ENCODE results near the gene STAB2.

STAB2 gene

DNA sequence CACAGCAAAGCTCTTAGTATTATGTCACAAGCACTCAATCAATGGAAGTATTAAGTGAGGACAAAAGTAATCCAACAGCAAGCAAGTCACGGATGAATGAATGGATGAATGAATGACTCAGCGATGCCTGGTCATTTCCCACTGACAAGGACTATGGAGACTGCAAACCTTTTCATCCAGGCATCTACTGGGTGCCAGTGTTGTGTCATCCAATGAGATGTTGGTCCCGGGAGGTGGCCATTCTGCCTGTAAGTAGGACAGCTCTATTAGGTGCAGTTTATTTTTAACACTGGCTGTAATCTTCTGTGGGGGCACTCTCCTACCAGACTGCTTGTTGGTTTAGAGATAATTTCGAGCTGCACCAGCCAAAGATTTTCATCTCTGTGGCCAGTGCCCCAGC lies 39.4 kb downstream of the STAB2 start:
- TF ChIP-seq TAF1 (IDR thresholded peaks at IDR 0.05; ENCODE audit: borderline replicate concordance, insufficient read depth, low read length): no peak
- no peak for TF ChIP-seq FOXP2 (optimal IDR thresholded peaks at IDR 0.05; ENCODE audit: borderline replicate concordance, extremely low read depth, extremely low read length, insufficient read depth)
- TF ChIP-seq POLR2AphosphoS5 (IDR thresholded peaks at IDR 0.05; ENCODE audit: low read depth, low read length): no peak
- no peak for TF ChIP-seq SIN3A (IDR thresholded peaks at IDR 0.05; ENCODE audit: borderline replicate concordance, insufficient read depth, low read length)
- TF ChIP-seq, protein P1, sequence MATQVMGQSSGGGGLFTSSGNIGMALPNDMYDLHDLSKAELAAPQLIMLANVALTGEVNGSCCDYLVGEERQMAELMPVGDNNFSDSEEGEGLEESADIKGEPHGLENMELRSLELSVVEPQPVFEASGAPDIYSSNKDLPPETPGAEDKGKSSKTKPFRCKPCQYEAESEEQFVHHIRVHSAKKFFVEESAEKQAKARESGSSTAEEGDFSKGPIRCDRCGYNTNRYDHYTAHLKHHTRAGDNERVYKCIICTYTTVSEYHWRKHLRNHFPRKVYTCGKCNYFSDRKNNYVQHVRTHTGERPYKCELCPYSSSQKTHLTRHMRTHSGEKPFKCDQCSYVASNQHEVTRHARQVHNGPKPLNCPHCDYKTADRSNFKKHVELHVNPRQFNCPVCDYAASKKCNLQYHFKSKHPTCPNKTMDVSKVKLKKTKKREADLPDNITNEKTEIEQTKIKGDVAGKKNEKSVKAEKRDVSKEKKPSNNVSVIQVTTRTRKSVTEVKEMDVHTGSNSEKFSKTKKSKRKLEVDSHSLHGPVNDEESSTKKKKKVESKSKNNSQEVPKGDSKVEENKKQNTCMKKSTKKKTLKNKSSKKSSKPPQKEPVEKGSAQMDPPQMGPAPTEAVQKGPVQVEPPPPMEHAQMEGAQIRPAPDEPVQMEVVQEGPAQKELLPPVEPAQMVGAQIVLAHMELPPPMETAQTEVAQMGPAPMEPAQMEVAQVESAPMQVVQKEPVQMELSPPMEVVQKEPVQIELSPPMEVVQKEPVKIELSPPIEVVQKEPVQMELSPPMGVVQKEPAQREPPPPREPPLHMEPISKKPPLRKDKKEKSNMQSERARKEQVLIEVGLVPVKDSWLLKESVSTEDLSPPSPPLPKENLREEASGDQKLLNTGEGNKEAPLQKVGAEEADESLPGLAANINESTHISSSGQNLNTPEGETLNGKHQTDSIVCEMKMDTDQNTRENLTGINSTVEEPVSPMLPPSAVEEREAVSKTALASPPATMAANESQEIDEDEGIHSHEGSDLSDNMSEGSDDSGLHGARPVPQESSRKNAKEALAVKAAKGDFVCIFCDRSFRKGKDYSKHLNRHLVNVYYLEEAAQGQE (IDR thresholded peaks at IDR 0.05; ENCODE audit: insufficient read depth in 1 of 2, low read depth in 2 of 2, low read length in 2 of 2): no peak

DNA sequence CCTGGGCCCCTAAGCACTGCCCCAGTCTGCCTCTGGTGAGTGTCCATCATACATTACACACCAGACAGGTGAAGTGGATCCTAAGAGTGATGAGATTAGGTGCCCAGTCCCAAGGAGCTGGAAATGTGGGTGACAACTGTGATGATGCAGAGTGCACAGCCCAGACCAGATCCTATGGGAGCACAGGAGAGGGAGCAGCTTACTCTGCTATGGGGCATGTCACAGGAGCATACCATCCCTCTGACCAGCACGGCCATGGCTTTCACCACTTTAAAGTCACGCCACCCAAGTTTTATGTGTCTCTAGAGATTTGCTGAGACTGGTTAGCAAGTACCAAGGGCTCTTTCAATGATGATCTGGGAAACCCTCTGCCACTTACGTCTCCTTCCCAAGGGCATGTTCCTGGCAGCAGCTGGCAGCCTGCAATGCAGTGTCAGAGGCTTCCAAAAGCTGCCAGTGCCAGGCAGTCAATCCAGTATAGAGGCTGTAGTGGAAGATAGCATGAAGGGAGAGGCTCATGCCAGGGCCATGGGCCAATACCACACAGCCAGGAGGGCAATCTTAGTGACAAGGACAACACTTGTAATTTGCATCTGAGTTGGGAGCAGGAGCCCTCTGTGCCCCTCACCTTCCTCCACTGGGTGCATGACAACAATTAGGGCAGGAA lies 40.2 kb downstream of the STAB2 start:
- TF ChIP-seq SIN3A (IDR thresholded peaks at IDR 0.05; ENCODE audit: borderline replicate concordance, insufficient read depth, low read length): no peak
- TF ChIP-seq POLR2AphosphoS5 (IDR thresholded peaks at IDR 0.05; ENCODE audit: low read depth, low read length): no peak
- no peak for TF ChIP-seq TAF1 (IDR thresholded peaks at IDR 0.05; ENCODE audit: borderline replicate concordance, insufficient read depth, low read length)
- TF ChIP-seq, protein P1 (IDR thresholded peaks at IDR 0.05; ENCODE audit: insufficient read depth in 1 of 2, low read depth in 2 of 2, low read length in 2 of 2): no peak
- TF ChIP-seq FOXP2 (optimal IDR thresholded peaks at IDR 0.05; ENCODE audit: borderline replicate concordance, extremely low read depth, extremely low read length, insufficient read depth): no peak

DNA sequence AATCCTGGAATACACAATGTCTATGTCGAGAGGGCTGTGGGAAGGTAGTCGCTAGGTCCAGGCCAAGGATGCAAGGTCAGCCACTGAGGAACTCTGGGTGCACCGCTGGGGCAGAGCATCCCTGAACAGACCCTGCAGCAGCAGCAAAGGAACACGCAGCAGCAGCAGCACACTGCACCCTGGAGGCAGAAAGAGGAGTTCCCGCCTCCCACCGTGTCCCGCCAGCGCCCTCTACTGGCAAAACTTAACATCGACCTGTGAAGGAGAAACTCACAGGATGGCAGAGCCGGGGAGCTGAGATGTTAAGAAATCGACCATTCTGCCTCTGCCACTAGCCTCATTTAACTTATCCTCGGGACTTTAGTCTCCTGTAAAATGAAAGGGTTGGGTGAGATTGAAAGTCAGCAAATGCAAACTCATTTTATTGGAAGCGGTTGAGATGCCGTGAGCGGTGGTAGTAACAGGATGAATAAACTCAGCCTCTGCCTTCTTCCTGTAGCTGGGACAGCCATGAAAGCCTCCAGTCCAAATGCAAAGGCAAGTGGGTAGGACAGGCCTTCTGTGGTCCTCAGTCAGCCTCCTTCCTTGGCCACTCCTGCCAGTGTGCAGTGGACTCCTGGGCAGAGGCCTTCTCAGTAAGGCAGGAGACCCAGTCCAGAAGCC lies 45.6 kb downstream of the STAB2 start:
- TF ChIP-seq FOXP2 (optimal IDR thresholded peaks at IDR 0.05; ENCODE audit: borderline replicate concordance, extremely low read depth, extremely low read length, insufficient read depth) (peak; percentile 38), POLR2AphosphoS5 (IDR thresholded peaks at IDR 0.05; ENCODE audit: low read depth, low read length) (no peak)

DNA sequence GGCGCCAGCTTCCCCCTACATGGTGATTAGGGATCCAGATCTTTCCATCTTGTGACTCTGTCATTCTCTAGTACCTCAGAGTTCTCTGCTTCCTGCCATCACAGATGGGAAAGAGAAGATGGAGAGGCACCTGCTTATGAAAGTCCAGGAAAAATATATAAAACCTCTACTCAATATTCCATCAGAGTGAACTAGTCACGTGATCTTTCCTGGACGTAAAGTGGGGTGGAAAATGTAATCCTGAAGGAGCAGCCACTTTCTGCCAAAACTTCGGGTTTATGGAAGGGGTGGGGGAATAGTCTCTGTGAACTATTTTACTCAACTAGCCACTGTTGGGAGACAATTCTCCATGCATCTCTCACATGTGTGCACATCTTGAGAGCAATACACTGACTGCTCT lies 47.7 kb downstream of the STAB2 start:
- TF ChIP-seq FOXP2 (optimal IDR thresholded peaks at IDR 0.05; ENCODE audit: borderline replicate concordance, extremely low read depth, extremely low read length, insufficient read depth): no peak
- TF ChIP-seq TAF1 (IDR thresholded peaks at IDR 0.05; ENCODE audit: borderline replicate concordance, insufficient read depth, low read length): no peak
- TF ChIP-seq POLR2AphosphoS5 (IDR thresholded peaks at IDR 0.05; ENCODE audit: low read depth, low read length): no peak
- TF ChIP-seq SIN3A (IDR thresholded peaks at IDR 0.05; ENCODE audit: borderline replicate concordance, insufficient read depth, low read length): no peak
- TF ChIP-seq, protein P1 (IDR thresholded peaks at IDR 0.05; ENCODE audit: insufficient read depth in 1 of 2, low read depth in 2 of 2, low read length in 2 of 2): no peak

DNA sequence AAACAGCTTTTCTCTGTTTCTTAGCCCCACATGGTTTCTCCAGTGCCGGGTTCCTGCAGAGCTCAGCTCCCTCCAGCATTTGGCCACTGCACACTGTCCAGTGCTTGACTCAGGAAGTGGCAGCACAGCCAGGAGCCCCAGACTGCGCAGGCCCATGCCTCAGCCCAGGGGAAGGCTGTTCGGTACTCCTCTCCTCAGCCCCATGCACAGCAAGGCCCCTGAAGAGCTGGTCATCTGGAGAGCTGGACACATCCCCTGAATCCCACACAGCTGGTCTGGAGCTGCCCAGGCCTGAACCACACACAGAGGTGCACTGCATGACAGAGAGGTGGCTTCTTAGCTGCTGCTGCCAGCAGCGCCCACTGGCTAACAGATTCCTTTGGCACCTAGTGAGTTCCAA lies 48.3 kb downstream of the STAB2 start:
- no peak for TF ChIP-seq POLR2AphosphoS5 (IDR thresholded peaks at IDR 0.05; ENCODE audit: low read depth, low read length)
- TF ChIP-seq FOXP2 (optimal IDR thresholded peaks at IDR 0.05; ENCODE audit: borderline replicate concordance, extremely low read depth, extremely low read length, insufficient read depth): no peak
- no peak for TF ChIP-seq TAF1 (IDR thresholded peaks at IDR 0.05; ENCODE audit: borderline replicate concordance, insufficient read depth, low read length)
- TF ChIP-seq, protein P1 (IDR thresholded peaks at IDR 0.05; ENCODE audit: insufficient read depth in 1 of 2, low read depth in 2 of 2, low read length in 2 of 2): no peak
- TF ChIP-seq SIN3A (IDR thresholded peaks at IDR 0.05; ENCODE audit: borderline replicate concordance, insufficient read depth, low read length): no peak
